HepG2 (cell line): Measurements from ENCODE around the gene ARMCX5. TPM values are rescaled to one million over a fixed set of nuclear protein-coding genes. Genes with fewer than 3 reads are reported as not detected.

Source experiments
- DNMT1 ChIP-seq: sonication (generic); formaldehyde crosslinking; IDR thresholded peaks from 2 replicates; pipeline ENCODE4 v1.5.1; 2020; ENCODE audit warnings: mild to moderate bottlenecking, missing genetic modification reagents
- EP300 ChIP-seq, 3 experiments: sonication (generic) in 1 of 3; formaldehyde crosslinking in 1 of 3; IDR thresholded peaks; 2 replicates each; pipeline versions ENCODE4 v1.5.1 to v1.6.1; 2011 to 2020; ENCODE audit warnings: low read depth in 2 of 3, low read length in 2 of 3, borderline replicate concordance in 1 of 3, improper control_type of control experiment in 1 of 3, mild to moderate bottlenecking in 1 of 3, missing genetic modification reagents in 1 of 3, moderate library complexity in 1 of 3
- FOXK1 ChIP-seq: sonication (generic); formaldehyde crosslinking; IDR thresholded peaks from 2 replicates; pipeline ENCODE4 v1.4.0; 2020; ENCODE audit warnings: low read depth, missing genetic modification reagents, borderline replicate concordance
- FOXP1 ChIP-seq, 2 experiments: fragments of 450-650 bp in 1 of 2; IDR thresholded peaks; 2 replicates each; pipeline ENCODE4 v1.6.1; 2017 to 2018; ENCODE audit warnings: antibody characterized with exemption in 1 of 2
- HDAC1 ChIP-seq: sonication (generic); formaldehyde crosslinking; IDR thresholded peaks from 2 replicates; pipeline ENCODE4 v1.5.1; 2020; ENCODE audit warnings: mild to moderate bottlenecking, missing genetic modification reagents
- KLF16 ChIP-seq, 2 experiments: sonication (generic) in 1 of 2; formaldehyde crosslinking in 1 of 2; IDR thresholded peaks; 2 replicates each; pipeline versions ENCODE4 v1.6.1 to v1.8.0; 2016 to 2023; ENCODE audit warnings: missing genetic modification reagents in 2 of 2, missing compliant biosample characterization in 1 of 2
- SALL1 ChIP-seq: sonication (generic); formaldehyde crosslinking; IDR thresholded peaks from 2 replicates; pipeline ENCODE4 v1.8.0; 2022; ENCODE audit warnings: mild to moderate bottlenecking, missing genetic modification reagents
- SP2 ChIP-seq: sonication (generic); formaldehyde crosslinking; IDR thresholded peaks from 2 replicates; pipeline ENCODE4 v1.5.1; 2020; ENCODE audit warnings: mild to moderate bottlenecking, missing genetic modification reagents
- TAF1 ChIP-seq: sonication (generic); formaldehyde crosslinking; IDR thresholded peaks from 2 replicates; pipeline ENCODE4 v1.4.0; 2020; ENCODE audit warnings: missing genetic modification reagents
- TEAD3 ChIP-seq: optimal IDR thresholded peaks from 2 replicates; pipeline ENCODE3; 2016; ENCODE audit warnings: borderline replicate concordance
- ZBTB21 ChIP-seq: sonication (generic); formaldehyde crosslinking; IDR thresholded peaks from 2 replicates; pipeline ENCODE4 v1.4.0; 2020; ENCODE audit warnings: missing genetic modification reagents
- ZBTB7B ChIP-seq: sonication (generic); formaldehyde crosslinking; IDR thresholded peaks from 2 replicates; pipeline ENCODE4 v1.4.0; 2020; ENCODE audit warnings: missing genetic modification reagents
- ZNF232 ChIP-seq: sonication (generic); formaldehyde crosslinking; IDR thresholded peaks from 2 replicates; pipeline ENCODE4 v1.4.0; 2020; ENCODE audit warnings: missing genetic modification reagents, borderline replicate concordance
- ZNF546 ChIP-seq: sonication (generic); formaldehyde crosslinking; conservative IDR thresholded peaks from 2 replicates; pipeline ENCODE4 v1.8.1; 2023; ENCODE audit warnings: mild to moderate bottlenecking, missing genetic modification reagents
- ZNF556 ChIP-seq: sonication (generic); formaldehyde crosslinking; IDR thresholded peaks from 2 replicates; pipeline ENCODE4 v1.4.0; 2020; ENCODE audit warnings: mild to moderate bottlenecking, missing genetic modification reagents, borderline replicate concordance
- ZNF563 ChIP-seq: sonication (generic); formaldehyde crosslinking; IDR thresholded peaks from 2 replicates; pipeline ENCODE4 v1.8.0; 2022; ENCODE audit warnings: mild to moderate bottlenecking, moderate library complexity, missing genetic modification reagents
- ZNF670 ChIP-seq: sonication (generic); formaldehyde crosslinking; IDR thresholded peaks from 2 replicates; pipeline ENCODE4 v1.8.0; 2022; ENCODE audit warnings: mild to moderate bottlenecking, missing genetic modification reagents, borderline replicate concordance
- ZNF704 ChIP-seq: sonication (generic); formaldehyde crosslinking; IDR thresholded peaks from 2 replicates; pipeline ENCODE4 v1.8.1; 2023; ENCODE audit warnings: mild to moderate bottlenecking, inconsistent platforms, moderate library complexity, missing genetic modification reagents, borderline replicate concordance
- ZNF777 ChIP-seq: sonication (generic); formaldehyde crosslinking; IDR thresholded peaks from 2 replicates; pipeline ENCODE4 v1.4.0; 2020; ENCODE audit warnings: missing genetic modification reagents
- ZSCAN22 ChIP-seq: sonication (generic); formaldehyde crosslinking; IDR thresholded peaks from 2 replicates; pipeline ENCODE4 v1.4.0; 2020; ENCODE audit warnings: mild to moderate bottlenecking, missing genetic modification reagents
- ZSCAN29 ChIP-seq: sonication (generic); formaldehyde crosslinking; conservative IDR thresholded peaks from 2 replicates; pipeline ENCODE4 v1.4.0; 2020; ENCODE audit warnings: mild to moderate bottlenecking, missing genetic modification reagents
- polyA plus RNA-seq, 8 experiments: library from polyadenylated mRNA; depleted of rRNA in 3 of 8; stranded (reverse) in 7 of 8; unstranded in 1 of 8; fragments of >200 nt; fragmentation: Illumina TruSeq in 4 of 8; extraction: Trizol in 4 of 8; gene quantifications; 2 replicates each; pipeline versions ENCODE4 v1.2.1 to v1.2.3, GENCODE V29; 2011 to 2016; ENCODE audit warnings: low read depth in 4 of 8, missing spikeins in 1 of 8, mixed read lengths in 1 of 8; ENCODE audit not compliant: insufficient read depth in 1 of 8
- total RNA-seq, 5 experiments: library from RNA; depleted of rRNA; stranded (reverse); fragments of >200 nt; fragmentation: Illumina TruSeq; extraction: Trizol; gene quantifications; 2 replicates each; pipeline ENCODE4 v1.2.3, GENCODE V29; 2016; ENCODE audit warnings: low read depth in 1 of 5
- TF ChIP-seq, protein P1 (sequence below): sonication (generic); formaldehyde crosslinking; IDR thresholded peaks from 2 replicates; pipeline ENCODE4 v1.8.0; 2022; ENCODE audit warnings: missing genetic modification reagents, mild to moderate bottlenecking, inconsistent platforms, borderline replicate concordance
- TF ChIP-seq, protein P2 (sequence below), 2 experiments: IDR thresholded peaks; 2 replicates each; pipeline ENCODE4 v1.6.1; 2011 to 2012; ENCODE audit warnings: low read length in 2 of 2, borderline replicate concordance in 1 of 2, low read depth in 1 of 2, mild to moderate bottlenecking in 1 of 2, moderate library complexity in 1 of 2

The ARMCX5 gene
- total and polyA plus RNA-seq, 2 of the 13 experiments (the other 11 are each of a cell fraction or from before 2014, with no cell fraction given), result 9.1 to 14.2 TPM

DNA sequence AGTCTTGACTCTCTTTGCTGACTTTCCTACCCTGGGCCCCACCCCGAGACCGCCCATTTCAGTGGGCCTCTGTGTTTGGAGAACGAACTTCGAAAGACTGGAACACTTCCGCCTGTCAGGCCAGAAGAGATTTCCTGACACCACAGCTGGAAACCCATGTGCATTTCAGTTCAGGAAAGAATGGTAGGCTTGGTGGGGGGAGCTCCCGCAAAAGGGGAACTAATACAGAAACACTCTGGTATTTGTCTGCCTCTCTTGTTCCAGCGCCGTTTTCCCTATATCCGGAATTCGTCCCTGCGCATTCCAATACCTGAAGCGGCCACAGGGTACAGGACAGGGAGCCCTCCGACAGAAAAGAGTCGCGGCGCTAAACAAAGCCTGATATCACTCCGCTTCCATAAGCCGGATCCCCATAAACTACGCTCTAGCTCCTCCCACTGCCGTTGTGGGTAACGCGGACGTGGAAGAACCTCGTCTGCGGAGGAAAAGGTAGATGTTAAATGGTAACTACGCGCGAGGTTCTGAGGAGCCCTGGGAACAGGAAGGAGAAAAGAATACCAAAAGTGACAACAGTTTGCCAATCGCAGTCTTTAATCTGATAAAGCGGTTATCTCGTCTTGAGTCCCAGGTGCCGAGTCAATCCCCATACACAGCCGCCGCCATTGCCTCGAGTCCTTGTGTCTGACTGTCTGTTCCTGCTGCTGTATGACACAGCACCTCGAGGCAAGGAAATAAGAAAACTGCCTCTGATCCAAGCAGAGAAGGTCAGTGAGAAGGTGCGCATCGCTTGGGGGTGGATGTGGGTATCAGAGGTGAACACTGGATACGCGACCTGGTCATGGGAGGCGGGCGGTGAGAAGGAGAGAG, at the start of gene ARMCX5 (continued):
- TF ChIP-seq HDAC1 (CRISPR knock-in tag), result peak; percentile 42; the same call in 1 of the 2 replicates
- TF ChIP-seq ZBTB21 (CRISPR knock-in tag), result no peak
- peak; percentile 57; the same call in 1 of the 2 replicates for TF ChIP-seq TAF1 (CRISPR knock-in tag)
- no peak for TF ChIP-seq ZNF556 (CRISPR knock-in tag)
- peak; percentile 32; the same call in 1 of the 2 replicates for TF ChIP-seq FOXK1
- TF ChIP-seq ZNF546, result no peak
- TF ChIP-seq ZNF670 (CRISPR knock-in tag), result no peak
- TF ChIP-seq ZSCAN22 (CRISPR knock-in tag), result no peak
- no peak for TF ChIP-seq ZNF232 (CRISPR knock-in tag)
- TF ChIP-seq, protein P1, sequence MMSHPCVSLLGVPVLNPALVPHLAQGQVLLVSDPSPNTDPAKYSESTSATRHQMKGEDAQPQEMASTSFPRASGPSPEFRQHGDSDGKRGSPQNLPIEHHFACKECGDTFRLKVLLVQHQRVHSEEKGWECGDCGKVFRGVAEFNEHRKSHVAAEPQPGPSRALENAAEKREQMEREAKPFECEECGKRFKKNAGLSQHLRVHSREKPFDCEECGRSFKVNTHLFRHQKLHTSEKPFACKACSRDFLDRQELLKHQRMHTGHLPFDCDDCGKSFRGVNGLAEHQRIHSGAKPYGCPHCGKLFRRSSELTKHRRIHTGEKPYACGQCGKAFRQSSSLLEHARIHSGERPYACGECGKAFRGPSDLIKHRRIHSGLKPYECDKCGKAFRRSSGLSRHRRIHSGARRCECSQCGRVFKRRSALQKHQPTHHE (CRISPR knock-in tag), result no peak
- TF ChIP-seq DNMT1, result no peak
- 0 out of 4 replicates have a peak, but pooled peaks of 1 of the 2 experiments have one; percentile 33 for TF ChIP-seq KLF16 (CRISPR knock-in tag; IDR thresholded peaks at IDR 0.05)
- 0 out of 4 replicates have a peak, but pooled peaks of 1 of the 2 experiments have one; percentile 9 for TF ChIP-seq EP300 (IDR thresholded peaks at IDR 0.05; ENCODE audit: low read depth in 2 of 2, low read length in 2 of 2)
- no peak for TF ChIP-seq EP300 (CRISPR knock-in tag; IDR thresholded peaks at IDR 0.05; ENCODE audit: borderline replicate concordance)
- no peak for TF ChIP-seq ZNF563
- TF ChIP-seq SP2 (CRISPR knock-in tag), result no peak
- no peak for TF ChIP-seq ZNF777 (CRISPR knock-in tag)
- TF ChIP-seq ZNF704 (CRISPR knock-in tag), result no peak
- peak; percentile 49; the same call in 1 of the 2 replicates for TF ChIP-seq SALL1 (CRISPR knock-in tag)
- peak; percentile 39 for TF ChIP-seq TEAD3 (CRISPR knock-in tag)
- TF ChIP-seq, protein P2, sequence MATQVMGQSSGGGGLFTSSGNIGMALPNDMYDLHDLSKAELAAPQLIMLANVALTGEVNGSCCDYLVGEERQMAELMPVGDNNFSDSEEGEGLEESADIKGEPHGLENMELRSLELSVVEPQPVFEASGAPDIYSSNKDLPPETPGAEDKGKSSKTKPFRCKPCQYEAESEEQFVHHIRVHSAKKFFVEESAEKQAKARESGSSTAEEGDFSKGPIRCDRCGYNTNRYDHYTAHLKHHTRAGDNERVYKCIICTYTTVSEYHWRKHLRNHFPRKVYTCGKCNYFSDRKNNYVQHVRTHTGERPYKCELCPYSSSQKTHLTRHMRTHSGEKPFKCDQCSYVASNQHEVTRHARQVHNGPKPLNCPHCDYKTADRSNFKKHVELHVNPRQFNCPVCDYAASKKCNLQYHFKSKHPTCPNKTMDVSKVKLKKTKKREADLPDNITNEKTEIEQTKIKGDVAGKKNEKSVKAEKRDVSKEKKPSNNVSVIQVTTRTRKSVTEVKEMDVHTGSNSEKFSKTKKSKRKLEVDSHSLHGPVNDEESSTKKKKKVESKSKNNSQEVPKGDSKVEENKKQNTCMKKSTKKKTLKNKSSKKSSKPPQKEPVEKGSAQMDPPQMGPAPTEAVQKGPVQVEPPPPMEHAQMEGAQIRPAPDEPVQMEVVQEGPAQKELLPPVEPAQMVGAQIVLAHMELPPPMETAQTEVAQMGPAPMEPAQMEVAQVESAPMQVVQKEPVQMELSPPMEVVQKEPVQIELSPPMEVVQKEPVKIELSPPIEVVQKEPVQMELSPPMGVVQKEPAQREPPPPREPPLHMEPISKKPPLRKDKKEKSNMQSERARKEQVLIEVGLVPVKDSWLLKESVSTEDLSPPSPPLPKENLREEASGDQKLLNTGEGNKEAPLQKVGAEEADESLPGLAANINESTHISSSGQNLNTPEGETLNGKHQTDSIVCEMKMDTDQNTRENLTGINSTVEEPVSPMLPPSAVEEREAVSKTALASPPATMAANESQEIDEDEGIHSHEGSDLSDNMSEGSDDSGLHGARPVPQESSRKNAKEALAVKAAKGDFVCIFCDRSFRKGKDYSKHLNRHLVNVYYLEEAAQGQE (IDR thresholded peaks at IDR 0.05; ENCODE audit: borderline replicate concordance in 1 of 2, low read depth in 1 of 2, low read length in 2 of 2), result no peak
- 0 out of 2 replicates have a peak, but pooled peaks have one; percentile 46 for TF ChIP-seq ZBTB7B (CRISPR knock-in tag)
- 0 out of 2 replicates have a peak, but pooled peaks have one; percentile 45 for TF ChIP-seq ZSCAN29 (CRISPR knock-in tag)
- no peak for TF ChIP-seq FOXP1 (IDR thresholded peaks at IDR 0.05)
- 0 out of 2 replicates have a peak, but pooled peaks have one; percentile 2 for TF ChIP-seq FOXP1 (CRISPR knock-in tag; IDR thresholded peaks at IDR 0.05)
